ENCODE results near the gene TROAP.
"Not testable (repeated sequence)": the region's sequence is repeated elsewhere in the genome, so short reads cannot be mapped to it uniquely, and the experiment has no call there.

The TROAP gene

DNA sequence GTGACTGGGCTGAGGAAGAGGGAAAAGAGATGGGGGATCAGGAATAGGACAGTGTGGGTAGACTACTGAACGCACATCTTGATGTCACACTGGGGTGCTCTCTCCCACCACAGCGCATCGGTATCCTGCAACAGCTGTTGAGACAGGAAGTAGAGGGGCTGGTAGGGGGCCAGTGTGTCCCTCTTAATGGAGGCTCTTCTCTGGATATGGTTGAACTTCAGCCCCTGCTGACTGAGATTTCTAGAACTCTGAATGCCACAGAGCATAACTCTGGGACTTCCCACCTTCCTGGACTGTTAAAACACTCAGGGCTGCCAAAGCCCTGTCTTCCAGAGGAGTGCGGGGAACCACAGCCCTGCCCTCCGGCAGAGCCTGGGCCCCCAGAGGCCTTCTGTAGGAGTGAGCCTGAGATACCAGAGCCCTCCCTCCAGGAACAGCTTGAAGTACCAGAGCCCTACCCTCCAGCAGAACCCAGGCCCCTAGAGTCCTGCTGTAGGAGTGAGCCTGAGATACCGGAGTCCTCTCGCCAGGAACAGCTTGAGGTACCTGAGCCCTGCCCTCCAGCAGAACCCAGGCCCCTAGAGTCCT is 7.1 kb downstream of the TROAP start:
- in situ Hi-C loops (cut with MboI; ENCODE audit: low sequenced_read_pairs) = no loop called here

- in situ Hi-C loops (cut with MboI; ENCODE audit: low sequenced_read_pairs) = no loop called here
Measured at GRCh38 chr12:49330631-49331379, 7.8 kb downstream of the TROAP start.

DNA sequence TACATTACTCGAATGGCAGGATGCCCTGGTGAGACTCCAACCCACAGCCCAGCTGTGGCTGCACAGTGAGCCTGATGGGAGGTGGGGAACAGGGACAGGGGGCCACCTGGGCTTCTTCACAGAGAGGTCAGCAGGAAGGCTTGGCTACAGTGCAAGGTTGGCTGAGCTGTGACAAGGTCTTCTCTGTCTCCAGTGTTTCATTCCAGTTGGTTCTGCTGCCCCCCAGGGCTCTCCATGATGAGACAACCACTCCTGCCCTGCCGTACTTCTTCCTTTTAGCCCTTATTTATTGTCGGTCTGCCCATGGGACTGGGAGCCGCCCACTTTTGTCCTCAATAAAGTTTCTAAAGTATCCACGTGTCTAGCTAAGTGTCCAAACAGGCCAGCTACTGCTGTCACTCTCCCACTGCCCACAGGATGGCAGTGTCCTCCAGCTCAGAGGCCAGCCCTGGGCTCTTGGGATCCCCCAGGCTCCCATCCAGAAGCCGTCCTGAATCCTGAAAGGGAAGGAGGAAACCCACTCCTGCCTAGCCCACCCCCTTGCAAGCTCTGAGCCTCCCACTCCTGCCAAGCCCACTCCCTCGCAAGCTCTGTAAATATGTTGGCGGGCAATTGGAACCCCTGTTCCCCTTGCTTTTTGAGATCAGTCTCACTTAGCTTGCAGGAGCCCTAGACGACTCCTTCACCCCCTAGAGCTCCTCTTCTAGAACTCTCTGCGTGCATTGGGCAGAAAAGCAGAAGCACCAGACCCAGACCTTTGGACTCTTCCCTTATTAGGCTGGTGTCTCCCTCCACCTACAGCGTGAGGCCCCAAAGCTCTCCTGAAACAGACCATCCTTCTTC is 8.5 kb downstream of the TROAP start:
- in situ Hi-C loops (cut with MboI; ENCODE audit: low sequenced_read_pairs) = no loop called here

DNA sequence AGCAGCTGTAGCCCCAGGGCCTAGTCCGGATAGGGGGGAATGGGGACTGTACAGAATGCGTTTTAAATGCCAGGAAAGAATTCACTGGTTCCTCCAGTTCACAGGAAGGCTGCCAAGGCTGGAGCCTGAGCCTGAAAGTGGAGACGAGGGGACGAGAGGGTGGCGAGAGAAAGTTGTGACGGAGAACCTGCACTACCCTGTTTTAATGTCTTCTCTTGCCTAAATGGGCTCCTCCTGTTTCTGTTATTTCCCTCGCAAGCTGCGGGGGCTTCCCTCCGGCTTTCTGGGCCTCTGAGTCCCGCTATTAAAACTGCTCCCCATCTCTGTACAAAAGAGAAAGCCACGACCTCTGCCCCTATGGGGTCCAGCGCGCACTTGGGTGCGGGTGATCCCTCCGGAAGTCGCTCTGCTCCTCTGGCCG is 9.4 kb downstream of the TROAP start:
- in situ Hi-C loops (cut with MboI; ENCODE audit: low sequenced_read_pairs) = no loop called here

- in situ Hi-C loops (cut with MboI; ENCODE audit: low sequenced_read_pairs) = no loop called here
Measured at GRCh38 chr12:49332891-49333371, 9.9 kb downstream of the TROAP start.

DNA sequence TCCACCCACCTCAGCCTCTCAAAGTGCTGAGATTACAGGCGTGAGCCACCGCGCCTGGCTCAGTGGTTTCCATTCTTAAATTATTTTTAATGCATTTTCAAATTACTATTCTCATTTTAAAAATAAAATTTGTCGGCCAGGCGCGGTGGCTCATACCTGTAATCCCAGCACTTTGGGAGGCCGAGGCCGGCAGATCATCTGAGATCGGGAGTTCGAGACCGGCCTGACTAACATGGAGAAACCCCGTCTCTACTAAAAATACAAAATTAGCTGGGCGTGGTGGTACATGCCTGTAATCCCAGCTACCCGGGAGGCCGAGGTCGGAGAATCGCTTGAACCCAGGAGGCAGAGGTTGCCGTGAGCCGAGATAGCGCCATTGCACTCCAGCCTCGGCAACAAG is 10.7 kb downstream of the TROAP start:
- in situ Hi-C loops (cut with MboI; ENCODE audit: low sequenced_read_pairs) = not testable (repeated sequence)

DNA sequence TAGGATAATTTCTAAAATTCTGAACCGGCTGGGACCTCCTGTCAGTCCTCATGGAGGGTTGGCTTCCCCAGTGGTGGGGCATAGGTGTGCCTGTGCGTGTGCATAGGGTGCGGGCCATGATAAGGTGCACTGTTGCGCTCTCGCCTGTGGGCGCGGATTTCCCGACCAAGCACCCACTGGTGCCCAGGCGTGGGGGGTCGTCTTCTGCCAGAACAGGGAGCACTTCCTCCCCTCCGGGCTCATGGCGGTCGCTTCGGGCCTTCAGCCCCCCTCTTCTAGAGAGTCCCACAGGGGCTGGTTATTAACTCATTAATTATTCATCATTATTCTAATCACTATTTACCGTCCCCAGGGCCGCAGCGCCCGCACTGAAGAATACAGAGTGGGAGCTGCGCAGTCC is 11.2 kb downstream of the TROAP start:
- in situ Hi-C loops (cut with MboI; ENCODE audit: low sequenced_read_pairs) = no loop called here

DNA sequence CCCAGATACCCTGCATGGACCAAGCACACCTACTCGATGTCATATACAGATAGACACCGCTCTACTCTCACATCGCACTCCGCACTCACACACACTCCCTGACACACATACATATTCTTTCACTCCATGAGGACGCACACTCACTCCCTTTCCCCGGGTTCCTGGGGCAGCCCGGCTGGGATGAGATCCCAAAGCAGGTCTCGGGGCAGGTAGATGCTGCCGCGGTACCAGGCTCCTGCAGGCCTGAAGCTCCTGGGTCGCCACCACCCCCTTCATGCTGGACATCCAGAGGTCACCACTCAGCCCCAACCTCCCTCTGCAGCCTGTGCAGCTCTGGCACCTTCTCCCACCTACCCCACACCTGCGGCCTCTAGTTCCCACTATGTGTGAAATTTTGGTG is 11.6 kb downstream of the TROAP start:
- in situ Hi-C loops (cut with MboI; ENCODE audit: low sequenced_read_pairs) = no loop called here

- in situ Hi-C loops (cut with MboI; ENCODE audit: low sequenced_read_pairs) = no loop called here
Measured at GRCh38 chr12:49335118-49335954, 12.3 kb downstream of the TROAP start.

GRCh38 chr12:49335955-49336644 is 13.0 kb downstream of the TROAP start:
- in situ Hi-C loops (cut with MboI; ENCODE audit: low sequenced_read_pairs) = no loop called here

GRCh38 chr12:49336645-49337584 is 13.9 kb downstream of the TROAP start, which contains the start of gene C1QL4:
TSS of gene C1QL4 (minus strand) at chr12:49337188. CDS start at chr12:49336477, 711 bp downstream.
- in situ Hi-C loops (cut with MboI; ENCODE audit: low sequenced_read_pairs) = no loop called here

DNA sequence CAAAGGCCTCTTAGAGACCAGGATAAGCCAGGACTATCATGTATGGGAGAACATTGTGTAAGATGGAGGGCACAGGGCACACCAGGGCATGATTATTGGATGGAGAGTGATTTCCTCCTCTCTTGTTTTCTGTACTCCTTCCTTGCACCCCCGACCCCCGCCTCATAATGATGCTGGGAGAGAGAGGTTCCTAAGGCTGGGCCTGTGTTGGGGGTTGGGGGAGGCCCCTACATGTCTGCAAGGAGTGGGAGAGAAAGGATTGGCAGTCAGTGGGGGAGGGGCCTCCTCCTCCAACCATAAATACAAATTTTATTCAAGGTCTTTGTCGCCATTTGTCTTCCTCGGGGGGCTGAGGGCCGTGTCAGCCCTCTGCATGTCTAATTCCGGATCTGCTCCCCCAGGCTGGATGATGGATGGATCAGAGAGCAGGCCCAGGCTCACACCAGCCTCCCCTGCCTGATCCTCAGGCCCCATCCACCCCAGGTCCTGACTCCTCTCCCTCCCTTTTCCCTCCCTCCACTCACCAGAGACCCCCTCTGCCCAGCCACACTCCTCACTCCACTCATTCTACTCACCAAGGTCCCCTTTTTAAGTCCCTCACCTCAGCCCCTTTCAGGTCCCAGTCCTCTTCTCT is 15.9 kb downstream of the TROAP start:
- in situ Hi-C loops (cut with MboI; ENCODE audit: low sequenced_read_pairs) = no loop called here

DNA sequence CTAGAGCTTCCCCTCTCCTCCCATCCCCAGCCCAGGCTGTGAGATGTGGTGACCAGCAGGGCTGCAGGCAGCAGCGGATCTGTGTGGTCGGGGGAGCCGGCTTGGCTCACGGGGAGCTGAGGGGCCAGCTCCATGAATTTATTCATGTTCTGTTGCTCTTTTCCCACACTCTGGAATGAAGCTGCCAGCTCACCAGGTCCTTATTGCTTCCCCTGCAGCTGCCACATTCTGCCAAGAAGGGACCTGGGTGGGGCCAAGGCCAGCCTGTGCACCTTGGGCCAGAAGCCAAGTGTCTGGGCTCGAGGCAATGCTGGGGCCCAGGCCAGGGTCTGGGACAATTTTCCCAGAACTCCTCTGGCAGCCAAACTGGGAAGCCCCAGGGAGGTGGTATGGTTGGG is 16.4 kb downstream of the TROAP start:
- in situ Hi-C loops (cut with MboI; ENCODE audit: low sequenced_read_pairs) = no loop called here

GRCh38 chr12:49340095-49340870 is 17.2 kb downstream of the TROAP start:
- in situ Hi-C loops (cut with MboI; ENCODE audit: low sequenced_read_pairs) = no loop called here

DNA sequence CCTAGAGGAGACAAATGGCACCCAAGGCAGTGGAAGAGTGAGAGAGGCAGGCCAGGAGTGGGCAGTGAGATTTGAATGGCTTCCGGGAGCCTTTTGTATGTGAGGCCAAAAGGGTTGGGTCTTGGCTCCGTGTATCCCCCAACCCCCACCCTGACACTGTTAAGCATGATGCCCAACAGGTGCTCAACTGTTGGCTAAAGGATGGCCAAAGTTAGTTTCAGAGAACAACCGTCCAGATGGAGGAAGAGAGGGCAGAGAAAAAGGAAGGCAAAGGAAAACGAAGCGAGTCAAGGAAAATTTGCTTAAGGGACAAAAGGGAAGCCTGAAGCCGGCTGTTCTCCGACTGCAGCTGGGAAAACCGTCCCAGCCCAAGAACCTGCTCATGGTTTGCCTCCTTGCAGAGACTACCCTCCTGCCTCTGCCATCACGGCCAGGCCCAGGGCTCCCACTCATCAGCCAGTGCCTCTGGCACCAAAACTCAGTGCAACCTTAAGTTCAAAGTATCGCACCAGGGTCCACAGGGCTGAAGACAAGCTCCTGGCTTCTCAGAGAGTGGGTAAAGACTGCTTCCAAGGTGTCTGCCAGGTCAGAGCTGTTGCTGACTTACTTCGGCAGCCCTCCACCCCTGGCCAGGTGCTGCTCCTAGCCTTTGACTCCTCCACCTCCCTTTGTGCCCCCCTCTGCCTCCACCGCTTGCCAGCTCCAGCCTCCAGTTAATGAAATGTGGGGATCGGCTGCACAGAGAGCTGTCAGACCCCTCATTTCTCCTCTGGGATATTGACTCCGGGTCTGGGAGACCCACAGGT is 18.1 kb downstream of the TROAP start:
- in situ Hi-C loops (cut with MboI; ENCODE audit: low sequenced_read_pairs) = no loop called here

DNA sequence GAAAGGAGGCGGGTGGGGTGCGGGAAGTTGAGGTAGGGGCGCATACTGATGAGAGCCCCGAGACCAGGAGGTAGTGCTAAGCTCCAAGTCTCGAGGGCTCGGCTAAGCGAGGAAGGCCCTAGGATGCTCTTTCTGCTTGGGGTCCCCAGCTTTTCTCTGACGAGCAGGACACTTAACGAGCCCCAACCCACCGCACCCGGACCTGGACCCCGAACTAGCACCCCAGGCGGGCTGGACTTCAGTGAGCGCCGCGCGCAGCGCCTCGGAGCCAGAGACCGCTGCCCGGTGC is 18.7 kb downstream of the TROAP start:
- in situ Hi-C loops (cut with MboI; ENCODE audit: low sequenced_read_pairs) = no loop called here
